H9 (cell line): Measurements from ENCODE around the gene SCARB2. TPM values are rescaled to one million over a fixed set of nuclear protein-coding genes. Genes with fewer than 3 reads are reported as not detected.

Experiments
- DNase-seq: peaks from one replicate; pipeline ENCODE4 v3.0.0-alpha.2; 2017
- H2AFZ ChIP-seq: one replicate; pipeline ENCODE4 v1.6.1; 2013; ENCODE audit warnings: mild to moderate bottlenecking, low read length, control low read depth, moderate library complexity
- H2AK5ac ChIP-seq: 2 replicates; pipeline ENCODE4 v1.6.1; 2013; ENCODE audit warnings: low read length, control low read depth, mixed read lengths; ENCODE audit not compliant: insufficient read length
- H2BK120ac ChIP-seq: one replicate; pipeline ENCODE4 v1.6.1; 2013; ENCODE audit warnings: low read depth, mild to moderate bottlenecking, low read length, control low read depth, inconsistent platforms; ENCODE audit not compliant: poor library complexity, severe bottlenecking
- H2BK12ac ChIP-seq: 2 replicates; pipeline ENCODE4 v1.6.1; 2013; ENCODE audit warnings: low read length, control low read depth, mixed read lengths, low read depth; ENCODE audit not compliant: insufficient read length
- H2BK15ac ChIP-seq: 2 replicates; pipeline ENCODE4 v1.6.1; 2013; ENCODE audit warnings: low read depth, low read length, control low read depth
- H2BK20ac ChIP-seq: one replicate; pipeline ENCODE4 v1.6.1; 2013; ENCODE audit warnings: low read depth, mild to moderate bottlenecking, low read length, control low read depth, inconsistent platforms; ENCODE audit not compliant: poor library complexity, severe bottlenecking
- H2BK5ac ChIP-seq: 2 replicates; pipeline ENCODE4 v1.6.1; 2013; ENCODE audit warnings: low read length, control low read depth, mixed read lengths; ENCODE audit not compliant: insufficient read length
- H3K14ac ChIP-seq: 2 replicates; pipeline ENCODE4 v1.6.1; 2013; ENCODE audit warnings: low read length, control low read depth; ENCODE audit not compliant: insufficient read depth
- H3K18ac ChIP-seq: 2 replicates; pipeline ENCODE4 v1.6.1; 2013; ENCODE audit warnings: low read depth, mild to moderate bottlenecking, mixed read lengths, low read length, control low read depth; ENCODE audit not compliant: insufficient read length
- H3K23ac ChIP-seq: 2 replicates; pipeline ENCODE4 v1.6.1; 2013; ENCODE audit warnings: low read length, control low read depth, mixed read lengths, low read depth; ENCODE audit not compliant: insufficient read length
- H3K23me2 ChIP-seq: 2 replicates; pipeline ENCODE4 v1.6.1; 2013; ENCODE audit warnings: low read depth, mild to moderate bottlenecking, mixed read lengths, low read length, control low read depth; ENCODE audit not compliant: insufficient read length, poor library complexity, severe bottlenecking
- H3K27ac ChIP-seq: 2 replicates; pipeline ENCODE4 v1.5.1; 2013; ENCODE audit warnings: low read length, control low read depth, mixed read lengths, low read depth; ENCODE audit not compliant: insufficient read length
- H3K27me3 ChIP-seq: 2 replicates; pipeline ENCODE4 v1.6.1; 2013; ENCODE audit warnings: low read length, control low read depth, inconsistent platforms; ENCODE audit not compliant: insufficient read depth
- H3K4ac ChIP-seq: 2 replicates; pipeline ENCODE4 v1.6.1; 2013; ENCODE audit warnings: low read depth, mild to moderate bottlenecking, control low read depth, inconsistent platforms, low read length, moderate library complexity
- H3K4me1 ChIP-seq: 2 replicates; pipeline ENCODE4 v1.6.1; 2013; ENCODE audit warnings: low read length, control low read depth, inconsistent platforms; ENCODE audit not compliant: insufficient read depth
- H3K4me2 ChIP-seq: 2 replicates; pipeline ENCODE4 v1.6.1; 2013; ENCODE audit warnings: low read length, control low read depth, mixed read lengths; ENCODE audit not compliant: insufficient read length, insufficient read depth
- H3K56ac ChIP-seq: 2 replicates; pipeline ENCODE4 v1.6.1; 2013; ENCODE audit warnings: low read depth, mild to moderate bottlenecking, mixed read lengths, low read length, control low read depth; ENCODE audit not compliant: insufficient read length
- H3K79me1 ChIP-seq: 2 replicates; pipeline ENCODE4 v1.6.1; 2013; ENCODE audit warnings: low read depth, mild to moderate bottlenecking, moderate library complexity, low read length, control low read depth, inconsistent platforms; ENCODE audit not compliant: insufficient read depth, poor library complexity, severe bottlenecking
- H3K79me2 ChIP-seq: 2 replicates; pipeline ENCODE4 v1.6.1; 2013; ENCODE audit warnings: low read length, control low read depth, inconsistent platforms; ENCODE audit not compliant: insufficient read depth
- H3K9ac ChIP-seq: 2 replicates; pipeline ENCODE4 v1.6.1; 2013; ENCODE audit warnings: low read length, control low read depth, mixed read lengths; ENCODE audit not compliant: insufficient read length; ENCODE audit errors: extremely low read depth
- H3K9me3 ChIP-seq: one replicate; pipeline ENCODE4 v1.6.1; 2013; ENCODE audit warnings: low read depth, low read length, inconsistent platforms; ENCODE audit not compliant: control insufficient read depth
- H3T11ph ChIP-seq: one replicate; pipeline ENCODE4 v1.6.1; 2013; ENCODE audit warnings: mild to moderate bottlenecking, low read length, control low read depth, inconsistent platforms
- H4K20me1 ChIP-seq: one replicate; pipeline ENCODE4 v1.6.1; 2013; ENCODE audit not compliant: control insufficient read depth, insufficient read length, insufficient read depth
- H4K5ac ChIP-seq: 2 replicates; pipeline ENCODE4 v1.6.1; 2013; ENCODE audit warnings: low read depth, mild to moderate bottlenecking, mixed read lengths, low read length, control low read depth; ENCODE audit not compliant: insufficient read length
- H4K8ac ChIP-seq: replicated peaks from 2 replicates; pipeline ENCODE4 v1.6.1; 2013; ENCODE audit warnings: low read length, control low read depth, mixed read lengths, low read depth; ENCODE audit not compliant: insufficient read length
- H4K91ac ChIP-seq: 2 replicates; pipeline ENCODE4 v1.6.1; 2013; ENCODE audit warnings: low read depth, mild to moderate bottlenecking, moderate library complexity, mixed read lengths, low read length, control low read depth; ENCODE audit not compliant: insufficient read length
- H3K27ac Mint-ChIP-seq, 3 experiments: 2 replicates in 2 of 3; 3 replicates in 1 of 3; pipeline ENCODE4 v1.8.0; 2020 to 2021; ENCODE audit warnings: mixed read lengths in 3 of 3, mild to moderate bottlenecking in 1 of 3, moderate library complexity in 1 of 3
- H3K27me3 Mint-ChIP-seq: 2 replicates; pipeline ENCODE4 v1.8.0; 2021; ENCODE audit warnings: low read depth, mild to moderate bottlenecking, moderate library complexity, mixed read lengths
- H3K36me3 Mint-ChIP-seq, 3 experiments: 2 replicates in 2 of 3; 3 replicates in 1 of 3; pipeline ENCODE4 v1.8.0; 2020 to 2021; ENCODE audit warnings: low read depth in 3 of 3, mixed read lengths in 3 of 3; ENCODE audit not compliant: insufficient read depth in 1 of 3
- H3K4me1 Mint-ChIP-seq, 2 experiments: 2 replicates each; pipeline ENCODE4 v1.8.0; 2020; ENCODE audit warnings: mixed read lengths in 2 of 2
- H3K4me3 Mint-ChIP-seq, 2 experiments: 2 replicates in 1 of 2; 3 replicates in 1 of 2; pipeline ENCODE4 v1.8.0; 2020 to 2021; ENCODE audit warnings: mild to moderate bottlenecking in 2 of 2, mixed read lengths in 2 of 2, moderate library complexity in 1 of 2
- H3K9me3 Mint-ChIP-seq, 2 experiments: 2 replicates in 1 of 2; 3 replicates in 1 of 2; pipeline ENCODE4 v1.8.0; 2020; ENCODE audit warnings: mild to moderate bottlenecking in 2 of 2, mixed read lengths in 2 of 2, moderate library complexity in 1 of 2
- CTCF ChIP-seq: fragments of 200-600 bp; sonication (generic); conservative IDR thresholded peaks from 3 replicates; pipeline ENCODE4 v1.8.0; 2021; ENCODE audit warnings: antibody characterized with exemption, mild to moderate bottlenecking
- WGBS: extraction: QIAGEN DNeasy Blood & Tissue Kit; methylation state at CpG from one replicate; pipeline ENCODE4 v1.1.7; 2013; ENCODE audit warnings: missing lambda C conversion rate, low lambda C conversion rate, mixed read lengths; ENCODE audit not compliant: insufficient read length; ENCODE audit errors: extremely low coverage; 5-methylcytosine and 5-hydroxymethylcytosine counted together
- total RNA-seq: library from RNA; stranded (reverse); gene quantifications from 2 replicates; pipeline ENCODE4 v1.2.1, GENCODE V29; 2021

SCARB2 gene
- total RNA-seq, 1 experiment from 2014 or later: 36.4 TPM

GRCh38 chr4:76233967-76234678 lies 20.5 kb upstream of the SCARB2 start:
- H2AK5ac ChIP-seq: no peak overlapping the region
- no peak overlapping the region for H2AFZ ChIP-seq
- Mint-ChIP-seq H3K4me3 (peak overlapping the region; percentile 35 to 61), H3K4me1 (peaks cover 30 to 41% of the 10 kb centered on the region in 2 experiments), H3K27me3 (no peaks in the 10 kb centered on the region; the same call in none of the 2 replicates), H3K36me3 (peaks cover 6 to 12% (median 11%) of the 10 kb centered on the region in 3 experiments; a peak in 6 of 7 replicates), H3K9me3 (peaks cover 8% of the 10 kb centered on the region in 2 experiments), H3K27ac (peak overlapping the region; percentile 2 to 59 (median 17); a peak in 6 of 7 replicates)
- H3K79me2 ChIP-seq: no peaks in the 10 kb centered on the region
- H3K14ac ChIP-seq: 0 out of 2 replicates have a peak overlapping the region, but pooled peaks have one; percentile 10
- H3K9me3 ChIP-seq: no peaks in the 10 kb centered on the region
- no peak overlapping the region for H2BK120ac ChIP-seq
- no peaks in the 10 kb centered on the region for H4K20me1 ChIP-seq
- H3K27ac ChIP-seq: peak overlapping the region; percentile 31
- no CpG with 5 or more reads among the region's 14 CpGs for WGBS
- no peak overlapping the region for H4K5ac ChIP-seq
- peak overlapping the region; percentile 3 for H3K18ac ChIP-seq
- H2BK5ac ChIP-seq: no peak overlapping the region
- no peak overlapping the region for H3T11ph ChIP-seq
- TF ChIP-seq CTCF: no peak
- no peaks in the 10 kb centered on the region for H3K79me1 ChIP-seq
- no peak overlapping the region for H3K56ac ChIP-seq
- DNase-seq: peak; percentile 83
- H3K27me3 ChIP-seq: no peaks in the 10 kb centered on the region
- peaks cover 6% of the 10 kb centered on the region; the same call in 1 of the 2 replicates for H3K4me1 ChIP-seq
- no peak overlapping the region for H2BK12ac ChIP-seq
- H2BK20ac ChIP-seq: no peak overlapping the region
- no peak overlapping the region for H2BK15ac ChIP-seq
- H4K91ac ChIP-seq: no peak overlapping the region
- peak overlapping the region; percentile 61 for H3K4me2 ChIP-seq
- no peak overlapping the region; the same call in 1 of the 2 replicates for H3K4ac ChIP-seq
- peaks cover 7% of the 10 kb centered on the region for H3K23me2 ChIP-seq
- no peak overlapping the region for H3K23ac ChIP-seq
- H3K9ac ChIP-seq: peak overlapping the region; percentile 14
- H4K8ac ChIP-seq: no peak overlapping the region
